GM12873 (cell line): ENCODE data around the gene CAVIN2.

Experiments used
- CTCF ChIP-seq: IDR thresholded peaks from 2 replicates; pipeline ENCODE4 v1.5.1; 2012; ENCODE audit warnings: low read depth, mild to moderate bottlenecking, moderate library complexity, low read length, control low read depth; ENCODE audit not compliant: insufficient read depth; ENCODE audit errors: missing control alignments

CAVIN2 gene

GRCh38 chr2:191797500-191797899 is 49.4 kb downstream of the CAVIN2 start:
- no peak for TF ChIP-seq CTCF

DNA sequence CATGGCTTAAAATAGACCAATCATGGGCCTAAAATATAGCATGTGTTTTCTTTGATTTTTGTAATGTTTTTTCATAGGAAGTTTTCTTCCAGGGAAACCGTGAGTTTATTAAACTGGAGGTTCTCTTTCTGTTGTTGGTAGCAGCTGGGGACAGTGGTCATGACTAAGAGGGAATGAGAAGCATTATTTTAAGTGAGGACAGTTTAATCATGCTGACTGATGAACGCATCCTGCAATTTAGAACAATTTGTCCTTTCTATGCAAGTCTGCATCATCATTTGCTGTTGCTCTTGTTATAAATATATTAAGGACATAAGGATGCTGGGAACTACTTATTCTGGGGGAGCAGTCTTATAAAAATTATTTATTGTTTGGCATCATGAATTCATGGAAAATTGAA is 51.2 kb downstream of the CAVIN2 start:
- no peak for TF ChIP-seq CTCF

DNA sequence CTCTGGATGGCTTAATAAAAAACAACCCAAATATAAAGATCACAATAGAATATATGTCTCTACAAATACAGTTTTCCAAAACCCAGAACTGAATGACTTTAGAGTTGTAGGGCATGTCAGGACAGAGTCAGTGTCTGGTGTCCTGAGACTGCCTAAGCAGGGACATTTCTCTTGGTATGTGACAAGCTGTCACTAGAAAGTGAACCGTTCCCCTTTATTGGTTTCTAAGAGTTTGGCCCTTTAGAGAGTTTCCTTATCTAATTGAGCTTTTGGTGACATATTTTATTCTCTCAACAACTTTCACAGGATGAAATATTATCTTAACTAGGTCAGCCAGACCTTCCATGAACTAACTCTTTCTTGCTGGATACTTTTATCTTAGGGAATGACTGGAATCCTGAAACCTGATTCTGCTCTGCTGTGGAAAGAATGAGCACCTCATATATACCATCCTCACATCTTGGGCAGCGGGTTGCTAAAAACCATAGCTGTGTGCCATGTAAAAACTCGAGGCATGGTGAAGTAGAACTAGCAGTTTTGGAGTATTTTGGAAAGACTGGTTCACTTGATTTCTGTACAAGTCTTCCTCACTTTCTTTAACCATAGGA is 54.8 kb downstream of the CAVIN2 start:
- TF ChIP-seq CTCF: no peak

DNA sequence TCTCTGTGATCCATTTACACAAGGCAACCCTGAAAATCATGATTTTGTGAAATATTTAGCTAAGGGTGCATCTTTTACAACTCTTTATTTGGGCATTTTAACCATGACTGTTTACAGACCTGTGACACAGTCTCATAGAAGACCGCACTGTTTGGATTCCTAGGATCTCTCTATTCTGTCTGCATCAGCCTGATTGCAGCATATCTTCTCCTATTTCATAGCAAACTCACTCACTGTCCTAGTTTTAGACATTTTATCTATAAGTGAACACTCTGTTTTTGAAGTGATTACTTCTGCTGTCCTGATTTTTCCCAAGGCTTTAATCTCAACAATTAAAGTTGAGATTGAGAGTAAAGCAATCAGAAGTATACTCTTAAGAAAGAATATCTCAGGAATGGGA is 56.2 kb downstream of the CAVIN2 start:
- no peak for TF ChIP-seq CTCF

GRCh38 chr2:191789796-191790195 is 57.1 kb downstream of the CAVIN2 start:
- TF ChIP-seq CTCF: no peak

DNA sequence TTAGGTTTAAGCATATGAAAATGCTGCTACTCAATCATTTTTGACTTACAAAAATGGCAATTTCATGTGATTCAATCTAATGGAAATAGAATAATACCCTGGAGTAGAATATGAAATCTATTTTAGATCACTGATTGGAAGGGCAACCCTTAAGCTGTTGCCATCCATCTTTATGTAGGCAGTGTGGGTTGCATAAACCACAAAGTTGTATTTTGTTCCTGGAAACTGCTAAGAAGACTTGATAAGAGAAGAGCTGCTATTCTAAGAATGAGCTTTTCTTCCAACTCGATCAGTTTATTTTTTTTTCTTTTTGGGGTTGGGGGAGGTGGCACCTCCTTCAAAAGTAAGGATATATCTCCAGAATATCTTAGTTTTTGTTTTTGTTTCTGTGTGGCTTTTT is 60.2 kb downstream of the CAVIN2 start:
- TF ChIP-seq CTCF: no peak
